A549 (cell line): Measurements from ENCODE around the gene ZNRF2. TPM values are rescaled to one million over a fixed set of nuclear protein-coding genes. Genes with fewer than 3 reads are reported as not detected.

Experiments
- ATAC-seq, 2 experiments: fragments of 200-7000 bp in 1 of 2; fragments of >200 bp in 1 of 2; cut with Nextera tagmentation in 1 of 2; cut with Tn5 transposase in 1 of 2; 3 replicates each; pipeline versions ENCODE4 v1.8.0 to v1.9.1; 2018 to 2020; ENCODE audit warnings: mild to moderate bottlenecking in 1 of 2, moderate library complexity in 1 of 2
- CTCF ChIA-PET: fragments of 300-600 bp; sonication (Branson Sonifier 250); formaldehyde crosslinking; extraction: SDS; loops from one replicate; lab custom pipeline; 2021; ENCODE audit warnings: antibody characterized with exemption, inconsistent platforms; lab: Yijun Ruan, JAX
- POLR2A ChIA-PET: fragments of 350-600 bp; formaldehyde crosslinking; extraction: SDS; loops from one replicate; lab custom pipeline; 2021; ENCODE audit warnings: antibody characterized with exemption, inconsistent platforms; lab: Yijun Ruan, JAX
- DNase-seq, 2 experiments: peaks; one replicate each; pipeline versions ENCODE4 v3.0.0 to v3.0.0-alpha.2; 2011 to 2016; ENCODE audit warnings: low read depth in 1 of 2, low spot score in 1 of 2
- FAIRE-seq: peaks from 2 replicates; lab custom pipeline; 2011; peaks lifted over from hg19 to GRCh38; lab: Jason Lieb, UNC
- H3K27ac ChIP-seq, 2 experiments: fragments of >200 bp; sonication (Bioruptor Twin); formaldehyde crosslinking; 3 replicates each; pipeline ENCODE4 v1.5.1; 2016 to 2017
- H3K4me1 ChIP-seq: fragments of >200 bp; sonication (Bioruptor Twin); formaldehyde crosslinking; 3 replicates; pipeline ENCODE4 v1.6.1; 2016
- H3K4me2 ChIP-seq: fragments of >200 bp; sonication (Bioruptor Twin); formaldehyde crosslinking; 3 replicates; pipeline ENCODE4 v1.6.1; 2016
- H3K4me3 ChIP-seq: fragments of >200 bp; sonication (Bioruptor Twin); formaldehyde crosslinking; 3 replicates; pipeline ENCODE4 v1.5.1; 2016
- H3K9me3 ChIP-seq: fragments of >200 bp; sonication (Bioruptor Twin); formaldehyde crosslinking; 3 replicates; pipeline ENCODE4 v1.6.1; 2016
- CHD2 ChIP-seq: fragments of 150-350 bp; IDR thresholded peaks from 2 replicates; pipeline ENCODE4 v1.6.1; 2014; ENCODE audit warnings: low read length; ENCODE audit not compliant: partially characterized antibody
- CTCF ChIP-seq: fragments of >200 bp; sonication (Bioruptor Twin); formaldehyde crosslinking; IDR thresholded peaks from 3 replicates; pipeline ENCODE4 v1.5.1; 2016
- E2F6 ChIP-seq: IDR thresholded peaks from 2 replicates; pipeline ENCODE4 v1.6.1; 2012; ENCODE audit warnings: low read depth, borderline replicate concordance
- EHMT2 ChIP-seq: fragments of 200-600 bp; sonication (generic); IDR thresholded peaks from 2 replicates; pipeline ENCODE4 v1.6.1; 2016; ENCODE audit warnings: antibody characterized with exemption, low read depth, mild to moderate bottlenecking, moderate library complexity
- ELK1 ChIP-seq: fragments of 150-350 bp; IDR thresholded peaks from 2 replicates; pipeline ENCODE4 v1.6.1; 2014; ENCODE audit warnings: low read depth, mild to moderate bottlenecking, low read length
- EP300 ChIP-seq, 2 experiments: fragments of >200 bp; sonication (Bioruptor Twin); formaldehyde crosslinking; IDR thresholded peaks; 2 replicates in 1 of 2; 3 replicates in 1 of 2; pipeline ENCODE4 v1.6.1; 2016 to 2017
- FOXS1 ChIP-seq: fragments of 250-450 bp; sonication (Bioruptor Pico); IDR thresholded peaks from 2 replicates; pipeline ENCODE4 v1.5.0; 2020; ENCODE audit warnings: mild to moderate bottlenecking, moderate library complexity
- KDM1A ChIP-seq: fragments of 200-600 bp; sonication (generic); IDR thresholded peaks from 2 replicates; pipeline ENCODE4 v1.6.1; 2016; ENCODE audit warnings: low read depth, mild to moderate bottlenecking
- KDM5A ChIP-seq: fragments of 200-600 bp; sonication (generic); IDR thresholded peaks from 2 replicates; pipeline ENCODE4 v1.6.1; 2016; ENCODE audit warnings: antibody characterized with exemption, mild to moderate bottlenecking
- MAFK ChIP-seq: fragments of 450-650 bp; IDR thresholded peaks from 2 replicates; pipeline ENCODE4 v1.6.1; 2014; ENCODE audit not compliant: partially characterized antibody
- NFE2L2 ChIP-seq: fragments of 150-350 bp; conservative IDR thresholded peaks from 2 replicates; pipeline ENCODE4 v1.6.1; 2014; ENCODE audit warnings: low read length
- NR3C1 ChIP-seq: fragments of >200 bp; sonication (Bioruptor Twin); formaldehyde crosslinking; IDR thresholded peaks from 3 replicates; pipeline ENCODE4 v1.6.1; 2017
- RAD21 ChIP-seq, 2 experiments: fragments of >200 bp in 1 of 2; sonication (Bioruptor Twin) in 1 of 2; formaldehyde crosslinking in 1 of 2; IDR thresholded peaks in 1 of 2; conservative IDR thresholded peaks in 1 of 2; 2 replicates in 1 of 2; 3 replicates in 1 of 2; pipeline ENCODE4 v1.6.1; 2012 to 2018; ENCODE audit warnings: inconsistent platforms in 1 of 2
- SMC3 ChIP-seq: fragments of >200 bp; sonication (Bioruptor Twin); formaldehyde crosslinking; IDR thresholded peaks from 3 replicates; pipeline ENCODE4 v1.6.1; 2018; ENCODE audit warnings: inconsistent platforms
- ZFP36 ChIP-seq: fragments of 450-650 bp; IDR thresholded peaks from 2 replicates; pipeline ENCODE4 v1.6.1; 2014; ENCODE audit warnings: borderline replicate concordance; ENCODE audit not compliant: partially characterized antibody
- ZSCAN20 ChIP-seq: fragments of 250-450 bp; sonication (Bioruptor Pico); IDR thresholded peaks from 2 replicates; pipeline ENCODE4 v1.8.0; 2022; ENCODE audit warnings: mild to moderate bottlenecking, moderate library complexity
- WGBS: methylation state at CpG from one replicate; pipeline ENCODE4 v1.1.6; 2017; ENCODE audit errors: missing lambda C conversion rate; 5-methylcytosine and 5-hydroxymethylcytosine counted together
- polyA plus RNA-seq, 4 experiments: library from polyadenylated mRNA; depleted of rRNA in 3 of 4; stranded (reverse); fragments of >200 nt; fragmentation: RNase III in 1 of 4; extraction: RNeasy Plus Mini Kit Qiagen cat#74134 plus additional on column Dnase treatment in 1 of 4; gene quantifications; 2 replicates in 3 of 4; 3 replicates in 1 of 4; pipeline ENCODE4 v1.2.3, GENCODE V29; 2011 to 2017
- TF ChIP-seq, protein P1 (sequence below): IDR thresholded peaks from 2 replicates; pipeline ENCODE4 v1.6.1; 2012

ZNRF2 gene
- polyA plus RNA-seq, 2 of the 4 experiments (the other 2 are of a cell fraction), result 5.9 to 11.4 TPM

GRCh38 chr7:30352169-30352568, 67.8 kb downstream of the ZNRF2 start:
- Histone ChIP-seq H3K9me3 (no peaks in the 10 kb centered on the region), H3K4me3 (no peak overlapping the region), H3K27ac (no peak overlapping the region), H3K4me2 (no peak overlapping the region), H3K4me1 (peaks cover 21% of the 10 kb centered on the region)
- ATAC-seq, result no peak
- TF ChIP-seq SMC3 (peak; percentile 39; the same call in 2 of the 3 replicates), EP300 (IDR thresholded peaks at IDR 0.05) (no peak), MAFK (no peak), CHD2 (no peak), EHMT2 (no peak), E2F6 (no peak), RAD21 (conservative IDR thresholded peaks at IDR 0.05 in 1 of 2, IDR thresholded peaks at IDR 0.05 in 1 of 2) (peak; percentile 41 to 43), ZFP36 (no peak), KDM5A (no peak), NR3C1 (no peak), ZSCAN20 (CRISPR knock-in tag) (no peak)
- WGBS, result 83% methylated on average over 5 of the region's 5 CpGs
- ChIA-PET POLR2A (no interaction called here), CTCF (interaction anchor here (0.6 to 1.5 kb wide), 5 partner anchors 13 to 182 kb away, joined by 3 to 6 read pairs (median 3); no protein-coding TSS in a partner anchor)
- no peak for DNase-seq
- no peak for FAIRE-seq

- no peak overlapping the region for H3K4me2 ChIP-seq
- TF ChIP-seq ELK1, result no peak
- no peak for TF ChIP-seq EHMT2
- TF ChIP-seq, protein P1, sequence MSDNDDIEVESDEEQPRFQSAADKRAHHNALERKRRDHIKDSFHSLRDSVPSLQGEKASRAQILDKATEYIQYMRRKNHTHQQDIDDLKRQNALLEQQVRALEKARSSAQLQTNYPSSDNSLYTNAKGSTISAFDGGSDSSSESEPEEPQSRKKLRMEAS, result no peak
- no peak for TF ChIP-seq ZFP36
- TF ChIP-seq KDM1A, result no peak
- WGBS, result 96% methylated on average over 3 of the region's 3 CpGs
- POLR2A ChIA-PET, result interaction anchor here (1.4 kb wide), 1 partner anchor 69 kb away, joined by 4 read pairs; the partner anchor contains the start of gene ZNRF2
- H3K4me3 ChIP-seq, result no peak overlapping the region
- ATAC-seq (no peak), FAIRE-seq (no peak), DNase-seq (no peak)
- H3K9me3 ChIP-seq, result no peaks in the 10 kb centered on the region
- H3K27ac ChIP-seq, result no peak overlapping the region
- peaks cover 7% of the 10 kb centered on the region for H3K4me1 ChIP-seq
- CTCF ChIA-PET, result interaction anchor here (1.0 kb wide), 1 partner anchor 76 kb away, joined by 3 read pairs; no protein-coding TSS in a partner anchor
Measured at GRCh38 chr7:30353532-30353931, 69.1 kb downstream of the ZNRF2 start.

- TF ChIP-seq E2F6 (no peak), NFE2L2 (no peak), CTCF (no peak), FOXS1 (CRISPR knock-in tag) (no peak)
- H3K9me3 ChIP-seq, result no peaks in the 10 kb centered on the region
- 89% methylated on average over 3 of the region's 3 CpGs for WGBS
- H3K4me2 ChIP-seq, result no peak overlapping the region
- DNase-seq (no peak), ATAC-seq (no peak), FAIRE-seq (no peak)
- ChIA-PET POLR2A (interaction anchor here (1.4 kb wide), 1 partner anchor 69 kb away, joined by 4 read pairs; the partner anchor contains the start of gene ZNRF2), CTCF (no interaction called here)
- no peak overlapping the region for H3K4me3 ChIP-seq
- H3K4me1 ChIP-seq, result peaks cover 2% of the 10 kb centered on the region; the same call in 2 of the 3 replicates
- no peak overlapping the region for H3K27ac ChIP-seq
Measured at GRCh38 chr7:30353932-30354607, 69.7 kb downstream of the ZNRF2 start.
